Activated CD8-positive, alpha-beta memory T cell treated with anti-CD3 and anti-CD28 coated beads, Interleukin-2, amount 50 U/mL, for 24 hours (primary cell): ENCODE results near the gene ANGPTL7.

Experiments
- DNase-seq: peaks from one replicate; pipeline ENCODE4 v3.0.0-alpha.2; 2020; ENCODE audit errors: extremely low read depth

The ANGPTL7 gene

GRCh38 chr1:11204396-11205190 lies 15.4 kb downstream of the ANGPTL7 start:
- DNase-seq = no peak

- no peak for DNase-seq
Measured at GRCh38 chr1:11207898-11208611, 18.9 kb downstream of the ANGPTL7 start.

GRCh38 chr1:11211461-11211860 lies 22.3 kb downstream of the ANGPTL7 start:
- no peak for DNase-seq

GRCh38 chr1:11211925-11212587 lies 22.9 kb downstream of the ANGPTL7 start:
- DNase-seq = no peak

DNA sequence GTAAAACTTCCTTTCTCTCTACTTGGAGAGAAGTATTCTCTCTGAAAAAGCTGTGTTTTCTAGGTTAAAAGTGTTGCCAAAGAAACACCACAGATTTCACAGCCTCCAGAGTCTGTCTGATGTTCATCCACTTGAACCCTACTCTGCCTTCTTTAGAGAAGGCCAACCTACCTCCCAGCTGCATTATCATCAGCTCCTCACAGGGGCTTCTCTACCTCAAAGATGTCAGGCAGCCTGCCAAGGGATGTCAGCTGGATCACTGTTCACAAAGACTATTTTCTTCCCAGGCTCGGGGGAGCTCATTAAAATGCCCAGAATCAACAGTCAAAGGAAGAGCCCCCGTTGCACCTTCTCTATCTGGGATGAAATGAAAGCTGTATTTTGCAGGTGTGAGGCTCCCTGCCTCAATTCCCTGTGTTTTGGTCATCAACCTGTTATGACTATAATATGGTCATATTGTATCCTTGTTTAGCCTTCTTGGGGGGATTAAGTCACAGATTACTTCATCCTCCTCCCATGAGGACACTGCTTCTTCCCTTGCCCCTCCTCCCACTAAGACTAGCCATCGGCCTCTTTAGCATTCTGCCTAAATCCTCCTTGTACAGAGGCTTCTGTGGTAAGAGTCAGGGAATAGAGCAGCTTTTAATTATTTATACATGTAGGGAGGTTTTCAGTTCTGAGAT lies 25.7 kb downstream of the ANGPTL7 start:
- DNase-seq = no peak

DNA sequence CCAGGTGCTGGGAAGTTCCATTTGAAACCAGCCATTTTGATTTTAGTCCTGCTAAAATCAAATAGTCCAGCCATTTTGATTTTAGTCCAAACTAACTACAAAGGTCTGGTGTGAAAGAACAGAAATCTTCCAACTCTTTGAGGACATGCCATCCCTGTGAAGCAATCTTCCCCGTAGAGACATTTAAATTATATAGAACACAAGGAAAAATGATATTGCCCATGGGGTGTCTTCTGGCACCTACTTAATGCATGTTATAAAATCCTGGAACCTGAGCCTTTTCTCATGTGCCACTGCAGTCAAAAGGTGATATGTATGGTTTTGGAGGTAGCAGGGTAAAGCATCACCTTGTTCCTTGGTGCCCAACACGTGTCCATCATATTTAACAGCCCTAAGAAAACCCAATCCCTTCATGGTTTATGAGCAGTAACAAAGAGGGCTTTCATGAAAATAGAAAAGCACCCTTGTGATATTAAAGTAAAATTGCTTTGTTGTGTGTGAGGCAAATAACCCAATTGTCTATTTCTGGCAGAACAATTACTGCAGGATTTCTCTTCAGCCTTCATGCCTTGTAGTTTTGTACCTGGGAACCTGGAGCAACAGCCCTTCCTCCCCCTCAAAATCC lies 26.3 kb downstream of the ANGPTL7 start:
- no peak for DNase-seq

DNA sequence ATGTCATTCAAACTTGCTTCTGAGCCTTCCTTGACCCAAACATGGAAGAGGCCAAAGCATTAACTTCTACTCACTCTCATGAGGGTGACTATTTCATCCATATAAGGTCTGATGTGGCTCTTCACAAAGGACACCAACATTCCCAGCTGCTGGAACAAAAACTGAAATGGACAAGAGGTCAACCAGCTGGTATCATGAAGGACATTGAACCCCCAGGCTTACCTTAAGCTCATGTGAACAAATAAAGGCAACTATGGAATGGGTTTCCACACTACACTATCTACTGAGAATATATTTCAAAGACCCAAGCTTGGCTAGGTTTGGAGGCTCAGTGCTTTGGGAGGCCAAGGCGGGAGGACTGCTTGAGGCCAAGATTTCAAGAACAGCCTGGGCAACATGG lies 26.9 kb downstream of the ANGPTL7 start:
- no peak for DNase-seq

GRCh38 chr1:11227106-11228077 lies 38.2 kb downstream of the ANGPTL7 start:
- DNase-seq = no peak

- DNase-seq = no peak
Measured at GRCh38 chr1:11229203-11229602, 40.0 kb downstream of the ANGPTL7 start.

DNA sequence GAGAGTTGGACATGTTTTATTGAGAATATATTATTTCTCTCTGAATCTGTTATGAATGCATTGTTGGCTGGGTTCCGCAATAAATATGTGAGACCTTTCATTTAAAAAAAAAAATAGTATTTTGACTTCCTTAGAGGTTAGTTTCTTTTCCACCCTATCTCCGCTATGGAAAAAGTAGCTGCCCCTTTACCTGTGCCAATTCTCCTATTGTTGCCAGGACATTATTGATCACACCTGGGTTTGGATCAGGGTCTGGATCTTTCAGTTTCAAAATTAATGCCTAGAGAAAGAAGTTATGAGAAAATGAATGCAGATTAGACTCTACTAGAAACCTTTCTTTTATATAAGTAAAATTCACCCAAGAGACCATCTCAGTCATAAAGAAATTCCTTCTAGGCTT lies 44.1 kb downstream of the ANGPTL7 start:
- no peak for DNase-seq

- no peak for DNase-seq
Measured at GRCh38 chr1:11237356-11237755, 48.2 kb downstream of the ANGPTL7 start.

DNA sequence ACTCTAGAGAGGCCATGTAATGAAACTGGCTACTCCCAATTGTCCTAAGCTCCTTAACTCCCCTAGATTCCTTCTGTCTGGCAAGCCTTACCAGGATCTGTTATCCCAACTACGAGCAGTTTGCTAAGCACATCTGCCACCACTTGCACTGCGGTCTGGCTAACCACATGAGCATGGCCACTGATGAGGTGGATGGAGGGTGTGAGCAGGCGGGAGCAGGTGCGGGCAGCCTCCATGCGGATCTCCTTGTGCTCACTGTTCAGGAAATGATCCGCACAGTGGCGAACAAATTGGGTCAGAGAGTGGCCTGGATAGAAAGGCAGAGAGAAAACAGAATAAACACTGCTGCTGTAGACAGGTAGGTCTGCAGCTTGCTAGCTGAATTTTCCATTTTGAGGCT lies 49.2 kb downstream of the ANGPTL7 start:
- no peak for DNase-seq

- no peak for DNase-seq
Measured at GRCh38 chr1:11245248-11245647, 56.1 kb downstream of the ANGPTL7 start.
